ENCODE measurements around the gene USP8.
"Not testable (repeated sequence)": the region's sequence is repeated elsewhere in the genome, so short reads cannot be mapped to it uniquely, and the experiment has no call there.

Gene USP8

DNA sequence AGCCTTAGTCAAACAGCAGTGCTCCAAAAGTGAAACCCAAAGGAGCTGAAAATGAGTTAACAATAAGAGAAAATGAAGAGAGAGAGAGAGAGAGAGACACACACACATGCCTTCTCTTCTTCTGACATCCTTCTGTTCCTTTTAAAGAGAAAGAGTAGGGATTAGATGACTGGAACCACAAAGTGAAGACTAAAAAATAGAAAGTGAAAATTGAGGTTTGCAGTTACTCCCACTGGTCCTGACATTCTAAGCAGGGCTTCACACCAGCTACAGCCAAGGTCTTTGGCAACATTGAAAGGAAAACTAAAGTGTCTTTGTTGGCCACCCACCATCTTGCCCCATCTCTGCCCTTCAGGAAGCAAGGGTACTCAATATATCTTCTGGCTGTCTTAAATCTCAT, 63.1 kb downstream of the USP8 start:
- H3K27ac ChIP-seq = no peak overlapping the region
- H3K4me3 ChIP-seq (ENCODE audit: low read depth, low read length) = no peak overlapping the region
- H3K27me3 ChIP-seq (replicated peaks) = no peaks in the 10 kb centered on the region
- DNase-seq = no peak
- peaks cover 22% of the 10 kb centered on the region for H3K36me3 ChIP-seq (replicated peaks)
- TF ChIP-seq, protein P1, sequence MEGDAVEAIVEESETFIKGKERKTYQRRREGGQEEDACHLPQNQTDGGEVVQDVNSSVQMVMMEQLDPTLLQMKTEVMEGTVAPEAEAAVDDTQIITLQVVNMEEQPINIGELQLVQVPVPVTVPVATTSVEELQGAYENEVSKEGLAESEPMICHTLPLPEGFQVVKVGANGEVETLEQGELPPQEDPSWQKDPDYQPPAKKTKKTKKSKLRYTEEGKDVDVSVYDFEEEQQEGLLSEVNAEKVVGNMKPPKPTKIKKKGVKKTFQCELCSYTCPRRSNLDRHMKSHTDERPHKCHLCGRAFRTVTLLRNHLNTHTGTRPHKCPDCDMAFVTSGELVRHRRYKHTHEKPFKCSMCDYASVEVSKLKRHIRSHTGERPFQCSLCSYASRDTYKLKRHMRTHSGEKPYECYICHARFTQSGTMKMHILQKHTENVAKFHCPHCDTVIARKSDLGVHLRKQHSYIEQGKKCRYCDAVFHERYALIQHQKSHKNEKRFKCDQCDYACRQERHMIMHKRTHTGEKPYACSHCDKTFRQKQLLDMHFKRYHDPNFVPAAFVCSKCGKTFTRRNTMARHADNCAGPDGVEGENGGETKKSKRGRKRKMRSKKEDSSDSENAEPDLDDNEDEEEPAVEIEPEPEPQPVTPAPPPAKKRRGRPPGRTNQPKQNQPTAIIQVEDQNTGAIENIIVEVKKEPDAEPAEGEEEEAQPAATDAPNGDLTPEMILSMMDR (IDR thresholded peaks at IDR 0.05; ENCODE audit: low read depth, low read length, missing control alignments) = no peak
- in situ Hi-C loops (cut with HindIII; ENCODE audit: low pct_ligation_motif_present, low sequenced_read_pairs) = no loop called here

DNA sequence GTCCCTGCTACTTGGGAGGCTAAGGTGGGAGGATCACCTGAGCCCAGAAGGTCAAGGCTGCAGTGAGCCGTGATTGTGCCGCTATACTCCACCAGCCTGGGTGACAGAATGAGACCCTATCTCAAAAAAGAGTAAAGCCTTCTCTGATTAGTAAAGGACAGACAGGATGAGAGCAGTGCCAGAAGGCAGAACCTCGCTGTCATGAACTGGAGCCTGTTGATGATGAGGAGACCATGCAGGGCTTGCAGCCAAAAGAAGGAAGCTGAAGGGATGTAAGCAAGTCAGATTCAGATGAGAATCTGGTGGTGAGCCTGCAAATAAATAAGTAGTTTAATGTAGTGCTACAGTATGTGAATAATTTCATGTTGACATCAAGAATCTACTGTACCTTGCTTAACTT, 69.4 kb downstream of the USP8 start:
- Histone ChIP-seq H3K4me3 (ENCODE audit: low read depth, low read length) (no peak overlapping the region), H3K27ac (no peak overlapping the region), H3K27me3 (replicated peaks) (no peaks in the 10 kb centered on the region), H3K36me3 (replicated peaks) (peaks cover 52% of the 10 kb centered on the region)
- DNase-seq = no peak
- in situ Hi-C loops (cut with HindIII; ENCODE audit: low pct_ligation_motif_present, low sequenced_read_pairs) = no loop called here
- TF ChIP-seq, protein P1 (IDR thresholded peaks at IDR 0.05; ENCODE audit: low read depth, low read length, missing control alignments) = no peak

DNA sequence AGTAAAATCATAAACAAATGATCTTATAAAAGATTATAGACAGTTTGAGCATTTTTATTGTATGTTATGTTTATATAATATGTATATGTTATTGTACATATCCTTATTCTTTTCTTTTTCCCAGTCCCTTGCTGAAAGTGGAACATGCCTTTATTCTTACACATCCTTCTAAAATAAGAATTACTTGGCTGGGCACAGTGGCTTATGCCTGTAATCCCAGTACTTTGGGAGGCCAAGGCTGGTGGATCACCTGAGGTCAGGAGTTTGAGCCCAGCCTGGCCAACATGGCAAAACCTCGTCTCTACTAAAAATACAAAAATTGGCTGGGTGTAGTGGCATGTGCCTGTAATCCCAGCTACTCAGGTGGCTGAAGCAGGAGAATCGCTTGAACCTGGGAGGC, 70.3 kb downstream of the USP8 start:
- DNase-seq; H3K4me3 ChIP-seq (ENCODE audit: low read depth, low read length); H3K27ac ChIP-seq; H3K27me3 ChIP-seq (replicated peaks); in situ Hi-C loops (cut with HindIII; ENCODE audit: low pct_ligation_motif_present, low sequenced_read_pairs): not testable (repeated sequence)
- peaks cover 56% of the 10 kb centered on the region for H3K36me3 ChIP-seq (replicated peaks)

DNA sequence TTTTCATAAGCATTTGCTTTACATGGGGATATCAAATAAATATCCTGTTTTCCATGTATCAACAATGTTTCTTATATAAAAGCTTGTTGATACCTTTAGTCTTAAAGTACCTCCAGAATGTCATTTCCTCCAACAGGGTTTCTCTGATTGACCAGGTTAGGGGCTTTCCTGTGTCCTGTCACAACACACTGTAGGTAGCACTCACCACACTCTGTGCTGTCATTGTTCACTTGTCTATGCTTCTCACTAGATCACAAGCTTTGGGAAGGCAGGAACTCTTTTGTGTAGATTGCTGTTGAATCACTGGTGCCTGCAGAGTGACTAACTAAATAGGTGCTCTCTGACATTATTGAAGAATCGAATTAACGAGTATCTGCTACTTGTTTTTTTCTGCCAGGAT, 72.5 kb downstream of the USP8 start:
- Histone ChIP-seq H3K4me3 (ENCODE audit: low read depth, low read length) (no peak overlapping the region), H3K27me3 (replicated peaks) (no peaks in the 10 kb centered on the region), H3K36me3 (replicated peaks) (peaks cover 50% of the 10 kb centered on the region), H3K27ac (no peak overlapping the region)
- DNase-seq = no peak
- TF ChIP-seq, protein P1 (IDR thresholded peaks at IDR 0.05; ENCODE audit: low read depth, low read length, missing control alignments) = no peak
- in situ Hi-C loops (cut with HindIII; ENCODE audit: low pct_ligation_motif_present, low sequenced_read_pairs) = no loop called here

DNA sequence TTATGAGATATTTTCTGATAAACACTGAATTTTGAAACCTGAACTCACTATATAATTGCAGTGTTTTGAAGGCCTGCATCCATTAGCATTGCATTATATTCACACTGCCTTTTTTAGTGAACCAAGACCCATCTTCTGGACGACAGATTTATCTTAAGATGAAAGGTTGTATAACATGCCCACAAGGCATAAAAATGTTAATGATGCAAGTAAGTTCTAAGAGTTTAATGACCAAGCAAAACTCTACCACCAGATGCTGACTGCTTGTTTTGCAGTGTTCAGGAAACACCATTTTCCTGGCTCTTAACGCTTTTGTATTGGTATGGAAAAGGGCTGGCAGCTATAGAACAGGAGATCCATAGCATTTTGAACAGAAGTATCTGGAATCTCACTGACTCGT, 76.1 kb downstream of the USP8 start:
- no peak for DNase-seq
- Histone ChIP-seq H3K36me3 (replicated peaks) (peaks cover 35% of the 10 kb centered on the region), H3K27ac (no peak overlapping the region), H3K27me3 (replicated peaks) (no peaks in the 10 kb centered on the region), H3K4me3 (ENCODE audit: low read depth, low read length) (no peak overlapping the region)
- in situ Hi-C loops (cut with HindIII; ENCODE audit: low pct_ligation_motif_present, low sequenced_read_pairs) = no loop called here
- TF ChIP-seq, protein P1 (IDR thresholded peaks at IDR 0.05; ENCODE audit: low read depth, low read length, missing control alignments) = no peak

DNA sequence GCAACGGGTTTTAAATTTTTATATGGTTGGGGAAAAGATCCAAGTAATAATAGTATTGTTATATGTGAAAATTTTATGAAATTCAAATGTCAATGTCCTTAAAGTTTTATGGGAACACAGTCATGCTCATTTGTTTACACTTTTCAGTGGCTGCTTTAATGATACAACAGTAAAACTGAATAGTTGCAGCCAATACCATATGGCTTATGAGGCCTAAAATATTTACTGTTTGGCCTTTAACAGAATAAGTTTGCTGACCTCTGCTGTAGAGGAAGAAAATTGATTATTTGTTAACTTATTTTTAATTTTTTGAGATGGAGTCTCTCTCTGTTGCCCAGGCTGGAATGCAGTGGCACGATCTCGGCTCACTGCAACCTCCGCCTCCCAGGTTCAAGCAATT, 77.6 kb downstream of the USP8 start:
- H3K36me3 ChIP-seq (replicated peaks) = peaks cover 24% of the 10 kb centered on the region

More for the DNA sequence above, 77.6 kb downstream of the USP8 start:
- TF ChIP-seq, protein P1 (IDR thresholded peaks at IDR 0.05; ENCODE audit: low read depth, low read length, missing control alignments) = no peak
- no peak for DNase-seq
- no peak overlapping the region for H3K27ac ChIP-seq
- H3K4me3 ChIP-seq (ENCODE audit: low read depth, low read length) = no peak overlapping the region
- in situ Hi-C loops (cut with HindIII; ENCODE audit: low pct_ligation_motif_present, low sequenced_read_pairs) = no loop called here
- H3K27me3 ChIP-seq (replicated peaks) = no peaks in the 10 kb centered on the region
